ENCODE measurements around the gene UBQLN3.

UBQLN3 gene

GRCh38 chr11:5528495-5528894 lies 18.7 kb upstream of the UBQLN3 start:
- no peak for TF ChIP-seq CTCF (conservative IDR thresholded peaks at IDR 0.05; ENCODE audit: low read depth)
- DNase-seq (ENCODE audit: low spot score): no peak
- POLR2A ChIA-PET (ENCODE audit: low non-redundant PET): no interaction called here
- no peak overlapping the region for H3K27ac ChIP-seq
- CTCF ChIA-PET: no interaction called here

- no peak for DNase-seq (ENCODE audit: low spot score)
- ChIA-PET CTCF (no interaction called here), POLR2A (ENCODE audit: low non-redundant PET) (no interaction called here)
- no peak overlapping the region for H3K27ac ChIP-seq
- no peak for TF ChIP-seq CTCF (conservative IDR thresholded peaks at IDR 0.05; ENCODE audit: low read depth)
These were observed 18.0 kb upstream of the UBQLN3 start for GRCh38 chr11:5527716-5528115.

- DNase-seq (ENCODE audit: low spot score): no peak
- H3K27ac ChIP-seq: no peak overlapping the region
- TF ChIP-seq CTCF (conservative IDR thresholded peaks at IDR 0.05; ENCODE audit: low read depth): no peak
- CTCF ChIA-PET: no interaction called here
- POLR2A ChIA-PET (ENCODE audit: low non-redundant PET): no interaction called here
These were observed 15.0 kb upstream of the UBQLN3 start for GRCh38 chr11:5524756-5525155.

- ChIA-PET POLR2A (ENCODE audit: low non-redundant PET) (no interaction called here), CTCF (no interaction called here)
- peak; percentile 3 for DNase-seq (ENCODE audit: low spot score)
- TF ChIP-seq CTCF (conservative IDR thresholded peaks at IDR 0.05; ENCODE audit: low read depth): no peak
- H3K27ac ChIP-seq: no peak overlapping the region
These were observed 12.6 kb upstream of the UBQLN3 start for GRCh38 chr11:5522308-5522707.

GRCh38 chr11:5521540-5521939 lies 11.8 kb upstream of the UBQLN3 start:
- DNase-seq (ENCODE audit: low spot score): no peak
- ChIA-PET CTCF (interaction anchor here (0.6 kb wide), 1 partner anchor 11 kb away, joined by 3 read pairs; no protein-coding TSS in a partner anchor), POLR2A (ENCODE audit: low non-redundant PET) (no interaction called here)
- no peak for TF ChIP-seq CTCF (conservative IDR thresholded peaks at IDR 0.05; ENCODE audit: low read depth)
- no peak overlapping the region for H3K27ac ChIP-seq

- POLR2A ChIA-PET (ENCODE audit: low non-redundant PET): no interaction called here
- no peak for DNase-seq (ENCODE audit: low spot score)
- CTCF ChIA-PET: interaction anchor here (0.6 kb wide), 1 partner anchor 22 kb away, joined by 3 read pairs; no protein-coding TSS in a partner anchor
- H3K27ac ChIP-seq: no peak within 1 kb of the TSS
- TF ChIP-seq CTCF (conservative IDR thresholded peaks at IDR 0.05; ENCODE audit: low read depth): no peak
These were observed 6.8 kb upstream of the UBQLN3 start, which contains the start of gene UBQLNL for GRCh38 chr11:5516599-5516998. UBQLNL (minus strand) TSS chr11:5516699; CDS start chr11:5516441, 258 bp downstream.

GRCh38 chr11:5514841-5515240 lies 5.1 kb upstream of the UBQLN3 start:
- no peak overlapping the region for H3K27ac ChIP-seq
- DNase-seq (ENCODE audit: low spot score): no peak
- POLR2A ChIA-PET (ENCODE audit: low non-redundant PET): no interaction called here
- no peak for TF ChIP-seq CTCF (conservative IDR thresholded peaks at IDR 0.05; ENCODE audit: low read depth)
- CTCF ChIA-PET: no interaction called here
